ENCODE measurements around the gene VGLL1.

VGLL1 gene

GRCh38 chrX:136528645-136529315 is 3.2 kb upstream of the VGLL1 start:
- peak; percentile 1 for DNase-seq (ENCODE audit: low read depth)
- no peak overlapping the region for H3K4me3 ChIP-seq (ENCODE audit: control insufficient read depth, low read depth, low read length)
- TF ChIP-seq, protein P1, sequence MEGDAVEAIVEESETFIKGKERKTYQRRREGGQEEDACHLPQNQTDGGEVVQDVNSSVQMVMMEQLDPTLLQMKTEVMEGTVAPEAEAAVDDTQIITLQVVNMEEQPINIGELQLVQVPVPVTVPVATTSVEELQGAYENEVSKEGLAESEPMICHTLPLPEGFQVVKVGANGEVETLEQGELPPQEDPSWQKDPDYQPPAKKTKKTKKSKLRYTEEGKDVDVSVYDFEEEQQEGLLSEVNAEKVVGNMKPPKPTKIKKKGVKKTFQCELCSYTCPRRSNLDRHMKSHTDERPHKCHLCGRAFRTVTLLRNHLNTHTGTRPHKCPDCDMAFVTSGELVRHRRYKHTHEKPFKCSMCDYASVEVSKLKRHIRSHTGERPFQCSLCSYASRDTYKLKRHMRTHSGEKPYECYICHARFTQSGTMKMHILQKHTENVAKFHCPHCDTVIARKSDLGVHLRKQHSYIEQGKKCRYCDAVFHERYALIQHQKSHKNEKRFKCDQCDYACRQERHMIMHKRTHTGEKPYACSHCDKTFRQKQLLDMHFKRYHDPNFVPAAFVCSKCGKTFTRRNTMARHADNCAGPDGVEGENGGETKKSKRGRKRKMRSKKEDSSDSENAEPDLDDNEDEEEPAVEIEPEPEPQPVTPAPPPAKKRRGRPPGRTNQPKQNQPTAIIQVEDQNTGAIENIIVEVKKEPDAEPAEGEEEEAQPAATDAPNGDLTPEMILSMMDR (conservative IDR thresholded peaks at IDR 0.05; ENCODE audit: control insufficient read depth, insufficient read depth, low read depth, low read length): no peak

DNA sequence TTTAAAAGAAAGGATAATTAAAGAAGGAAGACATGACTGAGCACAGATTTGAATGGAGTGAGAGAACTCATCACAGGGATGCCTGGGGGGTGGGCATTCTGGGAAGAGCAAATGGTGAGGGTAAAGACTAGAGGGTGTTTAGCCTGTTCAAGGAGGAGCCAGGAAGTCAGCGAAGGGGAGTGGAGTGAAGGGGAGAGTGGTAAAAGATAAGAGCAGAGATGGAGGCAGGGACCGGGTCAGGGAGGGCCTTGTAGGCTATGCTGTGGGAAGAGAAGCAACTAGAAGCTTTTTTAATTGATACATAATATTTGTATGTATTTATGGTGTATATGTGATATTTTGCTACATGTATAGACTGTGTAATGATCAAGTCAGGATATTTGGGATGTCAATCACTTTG is 2.2 kb upstream of the VGLL1 start:
- TF ChIP-seq, protein P1 (conservative IDR thresholded peaks at IDR 0.05; ENCODE audit: control insufficient read depth, insufficient read depth, low read depth, low read length): no peak
- DNase-seq (ENCODE audit: low read depth): no peak
- H3K4me3 ChIP-seq (ENCODE audit: control insufficient read depth, low read depth, low read length): no peak overlapping the region

- H3K4me3 ChIP-seq (ENCODE audit: control insufficient read depth, low read depth, low read length): no peak overlapping the region
- DNase-seq (ENCODE audit: low read depth): no peak
These were observed 2.1 kb downstream of the VGLL1 start for GRCh38 chrX:136534131-136534530.

DNA sequence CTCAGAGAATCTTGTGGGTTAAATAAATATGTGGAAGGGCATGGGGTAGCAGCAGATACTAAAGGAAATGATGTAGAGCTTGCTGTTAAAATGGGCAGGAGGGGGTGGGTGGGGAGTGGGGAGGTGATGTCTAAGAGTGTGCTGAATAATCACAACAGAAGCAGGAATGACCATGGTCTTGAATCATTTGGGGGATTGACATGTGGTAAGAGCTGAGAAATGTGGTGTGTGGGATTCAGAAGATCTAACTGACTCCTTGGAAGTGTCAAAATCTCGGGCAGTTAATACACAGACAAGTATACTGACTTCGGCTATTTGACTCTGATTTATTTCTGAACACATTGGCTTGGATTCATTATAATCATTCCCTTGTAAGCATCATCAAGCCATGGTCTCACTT is 6.8 kb downstream of the VGLL1 start:
- DNase-seq (ENCODE audit: low read depth): no peak

More at GRCh38 chrX:136534131-136534530, 2.1 kb downstream of the VGLL1 start:
- TF ChIP-seq, protein P1 (conservative IDR thresholded peaks at IDR 0.05; ENCODE audit: control insufficient read depth, insufficient read depth, low read depth, low read length): no peak

GRCh38 chrX:136540226-136540625 is 8.2 kb downstream of the VGLL1 start:
- DNase-seq (ENCODE audit: low read depth): no peak
- TF ChIP-seq, protein P1 (conservative IDR thresholded peaks at IDR 0.05; ENCODE audit: control insufficient read depth, insufficient read depth, low read depth, low read length): no peak
- no peak overlapping the region for H3K4me3 ChIP-seq (ENCODE audit: control insufficient read depth, low read depth, low read length)

More for the DNA sequence above, 6.8 kb downstream of the VGLL1 start:
- no peak overlapping the region for H3K4me3 ChIP-seq (ENCODE audit: control insufficient read depth, low read depth, low read length)
- TF ChIP-seq, protein P1 (conservative IDR thresholded peaks at IDR 0.05; ENCODE audit: control insufficient read depth, insufficient read depth, low read depth, low read length): no peak

- TF ChIP-seq, protein P1 (conservative IDR thresholded peaks at IDR 0.05; ENCODE audit: control insufficient read depth, insufficient read depth, low read depth, low read length): no peak
- DNase-seq (ENCODE audit: low read depth): no peak
- H3K4me3 ChIP-seq (ENCODE audit: control insufficient read depth, low read depth, low read length): no peak overlapping the region
These were observed 9.3 kb downstream of the VGLL1 start for GRCh38 chrX:136541294-136541693.

Measured in fibroblast of mammary gland (primary cell).